Pancreas (tissue), 10 donors: ENCODE measurements around the gene EZR. TPM values are rescaled to one million over a fixed set of nuclear protein-coding genes. Genes with fewer than 3 reads are reported as not detected.

ENCODE experiments used
- ATAC-seq, 4 donors: fragments of 200-7000 bp; cut with Tn5 transposase; one replicate each; pipeline versions ENCODE4 v1.8.0 to v1.9.1; 2020; ENCODE audit warnings: mild to moderate bottlenecking in 4 of 4, moderate library complexity in 4 of 4
- DNase-seq, 6 donors: peaks; one replicate each; pipeline ENCODE4 v3.0.0-alpha.2; 2020
- FAIRE-seq: peaks from 2 replicates; lab custom pipeline; 2012; peaks lifted over from hg19 to GRCh38; lab: Jason Lieb, UNC
- H3K27ac ChIP-seq, 4 donors: fragments of 200-600 bp; sonication (generic); 1 replicate in 3 of 4; 2 replicates in 1 of 4; pipeline versions ENCODE4 v1.5.0 to v1.8.0; 2020
- H3K27me3 ChIP-seq, 4 donors: fragments of 200-600 bp; one replicate each; pipeline ENCODE4 v1.8.0; 2021
- H3K36me3 ChIP-seq, 3 donors: fragments of 200-600 bp; sonication (generic) in 1 of 3; one replicate each; pipeline versions ENCODE4 v1.5.0 to v1.8.0; 2020 to 2021
- H3K4me1 ChIP-seq, 3 donors: fragments of 200-600 bp; one replicate each; pipeline ENCODE4 v1.8.0; 2021
- H3K4me3 ChIP-seq, 4 donors: fragments of 200-600 bp; sonication (generic) in 2 of 4; one replicate each; pipeline versions ENCODE4 v1.5.0 to v1.8.0; 2020 to 2021
- H3K9me3 ChIP-seq, 4 donors: fragments of 200-600 bp; one replicate each; pipeline ENCODE4 v1.8.0; 2021
- WGBS, 2 donors: extraction: QIAGEN DNeasy Blood & Tissue Kit; methylation state at CpG; one replicate each; pipeline ENCODE4 v1.1.7; 2013; 5-methylcytosine and 5-hydroxymethylcytosine counted together
- intact Hi-C, 3 donors: fragments of 100-400 bp; cut with DNase I; formaldehyde crosslinking; loops; one replicate each; pipeline versions ENCODE4 v1.11.1 to v1.14.2; 2022
- polyA plus RNA-seq, 2 donors: library from polyadenylated mRNA; stranded (reverse); fragments of 200-250 nt; gene quantifications; one replicate each; pipeline ENCODE4 v1.2.3, GENCODE V29; 2013
- total RNA-seq, 6 donors: library from RNA; stranded (reverse); fragmentation: NEBNext Ultra II Directional in 4 of 6; extraction: Animal tissue kit (Norgen Biotek cat#: 25700) in 4 of 6; gene quantifications; one replicate each; pipeline versions ENCODE4 v1.2.1 to v1.2.4, GENCODE V29; 2021 to 2023
- TF ChIP-seq, protein P1 (sequence below), 4 donors: fragments of 200-600 bp; sonication (generic) in 3 of 4; IDR thresholded peaks; one replicate each; pipeline versions ENCODE4 v1.5.0 to v1.8.0; 2021; ENCODE audit warnings: antibody characterized with exemption in 4 of 4
- donor health status: healthy with polysubstance abuse.
- donor health status: DM: no; HTN: no; CAD: no; lungs with moderate emphysema.
- donor health status: DM: no; HTN: no; CAD: no.
- donor health status: control.
- donor health status: control.
- donor health status: Bipolar disorder and iron deficiency.
- donor health status: DM: yes; HTN: yes; CAD: no.
- donor health status: DM: no; HTN: no; CAD: no.
- donor health status: DM: no; HTN: no; CAD: no.
- donor health status: DM: yes; HTN: yes; CAD: no.

Gene EZR
- total and polyA plus RNA-seq, 8 donors: 68.1 to 109 (median 89.7) TPM

DNA sequence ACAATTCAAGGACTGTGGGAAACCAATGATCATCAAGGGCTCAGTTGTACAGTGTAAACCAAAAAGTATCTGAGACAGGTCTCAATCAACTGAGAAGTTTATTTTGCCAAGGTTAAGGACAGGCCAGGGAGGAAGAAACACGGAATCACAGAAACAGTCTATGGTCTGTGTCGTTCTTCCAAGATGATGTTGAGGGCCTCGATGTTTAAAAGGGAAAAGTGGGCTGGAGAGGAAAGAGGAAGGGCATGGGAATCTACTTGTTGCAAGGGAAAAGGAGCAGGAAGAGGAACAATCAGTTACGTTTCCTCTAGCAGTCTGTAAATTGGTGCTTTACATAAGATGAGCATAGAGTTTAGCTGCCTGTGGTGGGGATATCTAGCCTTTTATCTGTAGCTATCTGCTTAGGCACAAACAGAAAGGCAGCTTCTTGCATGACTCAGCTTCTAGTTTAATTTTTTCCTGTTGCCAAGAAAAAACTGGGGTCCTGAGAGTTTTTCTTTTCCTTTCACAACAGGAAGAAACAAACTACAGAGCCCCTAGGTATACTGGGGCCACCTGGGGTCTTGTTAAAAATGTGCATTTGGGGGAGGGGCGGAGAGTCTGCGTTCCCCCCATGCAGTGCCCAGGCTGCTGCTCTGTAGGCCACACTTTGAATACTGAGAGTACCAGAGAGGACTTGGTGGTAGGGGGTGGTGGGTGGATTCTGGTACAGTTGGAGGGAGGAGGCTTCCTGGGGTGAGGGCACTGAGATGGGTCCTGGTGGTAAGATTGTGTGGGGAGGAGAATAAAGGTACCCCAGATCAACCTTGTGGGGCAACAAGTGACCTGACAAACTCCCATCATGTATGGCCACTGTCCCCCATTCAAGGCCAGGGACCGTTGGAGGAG lies 35.3 kb upstream of the EZR start:
- H3K27ac ChIP-seq: peak overlapping the region in 2 of 4 donors; percentile 64 to 82

DNA sequence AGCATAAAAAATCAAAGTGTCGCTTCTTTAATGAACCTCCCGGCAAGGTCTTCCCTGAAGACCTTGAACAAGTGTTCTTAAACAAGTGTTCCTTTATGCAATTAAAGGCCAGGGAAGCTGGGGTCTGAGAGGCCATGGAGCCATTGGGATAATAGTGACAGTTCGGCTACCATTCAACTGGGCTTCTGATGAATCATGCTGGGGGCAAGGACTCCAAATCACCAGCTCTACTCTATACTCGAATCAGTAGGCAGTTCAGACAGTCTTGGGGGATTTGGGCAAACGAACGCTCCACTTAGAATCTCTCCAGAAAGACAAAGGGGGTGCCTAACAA lies 34.7 kb upstream of the EZR start:
- Histone ChIP-seq H3K36me3 (no peaks in the 10 kb centered on the region), H3K27me3 (no peaks in the 10 kb centered on the region), H3K27ac (peak overlapping the region; percentile 63 to 82 (median 66)), H3K4me3 (no peak overlapping the region), H3K4me1 (peaks cover 16 to 41% (median 32%) of the 10 kb centered on the region in 3 donors), H3K9me3 (no peaks in the 10 kb centered on the region)
- ATAC-seq (no peak), FAIRE-seq (no peak), DNase-seq (no peak)
- intact Hi-C loops: no loop called here
- TF ChIP-seq, protein P1, sequence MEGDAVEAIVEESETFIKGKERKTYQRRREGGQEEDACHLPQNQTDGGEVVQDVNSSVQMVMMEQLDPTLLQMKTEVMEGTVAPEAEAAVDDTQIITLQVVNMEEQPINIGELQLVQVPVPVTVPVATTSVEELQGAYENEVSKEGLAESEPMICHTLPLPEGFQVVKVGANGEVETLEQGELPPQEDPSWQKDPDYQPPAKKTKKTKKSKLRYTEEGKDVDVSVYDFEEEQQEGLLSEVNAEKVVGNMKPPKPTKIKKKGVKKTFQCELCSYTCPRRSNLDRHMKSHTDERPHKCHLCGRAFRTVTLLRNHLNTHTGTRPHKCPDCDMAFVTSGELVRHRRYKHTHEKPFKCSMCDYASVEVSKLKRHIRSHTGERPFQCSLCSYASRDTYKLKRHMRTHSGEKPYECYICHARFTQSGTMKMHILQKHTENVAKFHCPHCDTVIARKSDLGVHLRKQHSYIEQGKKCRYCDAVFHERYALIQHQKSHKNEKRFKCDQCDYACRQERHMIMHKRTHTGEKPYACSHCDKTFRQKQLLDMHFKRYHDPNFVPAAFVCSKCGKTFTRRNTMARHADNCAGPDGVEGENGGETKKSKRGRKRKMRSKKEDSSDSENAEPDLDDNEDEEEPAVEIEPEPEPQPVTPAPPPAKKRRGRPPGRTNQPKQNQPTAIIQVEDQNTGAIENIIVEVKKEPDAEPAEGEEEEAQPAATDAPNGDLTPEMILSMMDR (IDR thresholded peaks at IDR 0.05): no peak
- WGBS, 2 donors: 75 to 78% methylated on average over 6 of the region's 6 CpGs

More for the DNA sequence above, 35.3 kb upstream of the EZR start:
- Histone ChIP-seq H3K4me1 (peaks cover 12 to 35% (median 26%) of the 10 kb centered on the region in 3 donors), H3K27me3 (no peaks in the 10 kb centered on the region), H3K36me3 (no peaks in the 10 kb centered on the region), H3K4me3 (no peak overlapping the region), H3K9me3 (no peaks in the 10 kb centered on the region)
- 89 to 90% methylated on average over 7 of the region's 7 CpGs for WGBS, 2 donors
- intact Hi-C loops: no loop called here
- FAIRE-seq (no peak), DNase-seq (no peak), ATAC-seq (no peak)
- TF ChIP-seq, protein P1 (IDR thresholded peaks at IDR 0.05): no peak

DNA sequence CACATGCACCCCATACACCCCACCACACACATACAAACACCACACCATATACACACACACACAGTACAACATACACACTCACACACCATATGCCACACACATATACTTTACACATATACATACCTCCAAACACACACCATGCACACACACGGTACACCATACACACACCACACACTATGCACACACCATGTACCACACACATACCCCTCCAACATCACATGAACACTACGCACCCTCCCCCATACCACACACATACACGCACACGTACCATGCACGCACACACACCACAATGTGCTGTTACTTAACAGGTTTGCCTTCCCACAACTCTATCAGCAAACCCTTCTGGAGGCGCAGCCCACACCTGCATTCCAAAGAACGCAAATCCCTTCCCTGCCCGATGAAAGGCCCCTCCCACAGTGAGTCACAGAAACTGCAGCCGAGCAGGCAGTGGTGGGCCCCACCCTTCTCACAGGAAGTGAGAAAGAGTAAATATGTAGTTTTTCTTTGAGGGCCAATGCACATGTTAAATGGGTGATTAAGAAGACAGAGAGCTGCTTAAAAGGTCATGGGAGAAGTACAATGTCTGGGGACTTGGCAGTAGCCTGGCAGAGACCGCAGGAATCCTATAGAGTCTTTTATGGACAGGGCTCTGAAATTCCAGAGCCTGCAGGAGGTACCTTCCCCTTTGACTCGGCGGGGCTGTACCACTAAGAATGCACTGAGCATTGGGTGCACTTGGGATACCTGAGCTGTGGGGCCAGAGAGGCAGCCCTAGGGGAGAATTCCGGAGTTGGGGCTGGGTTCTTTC lies 34.1 kb upstream of the EZR start:
- intact Hi-C loops: no loop called here
- H3K9me3 ChIP-seq: no peaks in the 10 kb centered on the region
- H3K36me3 ChIP-seq: no peaks in the 10 kb centered on the region
- peaks cover 16 to 45% (median 33%) of the 10 kb centered on the region in 3 donors for H3K4me1 ChIP-seq
- TF ChIP-seq, protein P1 (IDR thresholded peaks at IDR 0.05): no peak
- ATAC-seq (peak; percentile 83 to 90 (median 86)), DNase-seq (peak; percentile 78 to 93 (median 90)), FAIRE-seq (no peak)
- WGBS, 2 donors: 35 to 39% methylated on average over 13 of the region's 13 CpGs
- H3K27me3 ChIP-seq: no peaks in the 10 kb centered on the region
- H3K4me3 ChIP-seq: no peak overlapping the region
- H3K27ac ChIP-seq: peak overlapping the region; percentile 63 to 82 (median 66)

DNA sequence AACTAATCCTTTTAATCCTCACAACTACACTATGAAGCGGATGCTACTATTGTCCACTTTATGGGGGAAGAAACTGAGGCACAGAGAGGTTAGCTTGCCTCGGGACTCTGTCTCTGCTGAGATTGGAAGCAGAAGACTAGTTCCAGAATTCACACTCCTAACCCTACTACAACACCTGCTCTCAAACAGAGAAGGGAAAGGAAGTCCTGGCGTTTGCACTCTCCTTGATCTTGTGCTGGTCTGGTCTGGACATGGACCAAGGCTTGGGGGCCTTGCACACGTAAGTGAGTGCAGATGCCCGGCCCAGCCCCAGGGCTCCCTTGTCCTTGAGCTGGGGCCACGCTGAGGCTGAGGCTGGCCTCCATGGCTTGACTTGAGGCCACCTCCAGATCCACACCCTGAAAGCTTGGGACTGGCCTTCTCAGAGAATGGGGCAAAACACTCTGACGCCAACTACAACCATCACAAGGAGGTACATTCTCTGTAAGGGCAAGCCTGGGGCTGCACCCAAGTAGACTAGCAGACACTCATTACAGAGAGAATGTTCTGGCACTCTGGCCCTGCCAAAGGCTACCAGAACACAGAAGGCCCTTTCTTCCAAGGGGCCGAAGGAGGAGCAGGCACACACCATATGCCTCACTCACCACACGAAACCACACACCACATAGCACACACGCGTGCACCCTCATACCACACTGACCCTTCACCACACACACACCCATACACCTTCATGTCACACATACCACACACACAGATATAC lies 33.3 kb upstream of the EZR start:
- ATAC-seq: no peak
- TF ChIP-seq, protein P1 (IDR thresholded peaks at IDR 0.05): no peak
- Histone ChIP-seq H3K27me3 (no peaks in the 10 kb centered on the region), H3K4me1 (peaks cover 16 to 48% (median 33%) of the 10 kb centered on the region in 3 donors), H3K27ac (peak overlapping the region in 2 of 4 donors; percentile 64 to 82), H3K9me3 (no peaks in the 10 kb centered on the region), H3K4me3 (no peak overlapping the region), H3K36me3 (no peaks in the 10 kb centered on the region)
- DNase-seq: peak in 1 of 6 donors; percentile 54
- WGBS, 2 donors: 93 to 98% methylated on average over 11 of the region's 11 CpGs
- FAIRE-seq: no peak
- intact Hi-C loops: no loop called here
